C4-2B (cell line): ENCODE measurements around the gene UNC79.

Experiments used
- CTCF ChIP-seq: fragments of 450-650 bp; conservative IDR thresholded peaks from 2 replicates; pipeline ENCODE4 v1.5.1; 2017; ENCODE audit warnings: mild to moderate bottlenecking
- ZFX ChIP-seq: fragments of 450-650 bp; IDR thresholded peaks from 2 replicates; pipeline ENCODE4 v1.6.1; 2017

DNA sequence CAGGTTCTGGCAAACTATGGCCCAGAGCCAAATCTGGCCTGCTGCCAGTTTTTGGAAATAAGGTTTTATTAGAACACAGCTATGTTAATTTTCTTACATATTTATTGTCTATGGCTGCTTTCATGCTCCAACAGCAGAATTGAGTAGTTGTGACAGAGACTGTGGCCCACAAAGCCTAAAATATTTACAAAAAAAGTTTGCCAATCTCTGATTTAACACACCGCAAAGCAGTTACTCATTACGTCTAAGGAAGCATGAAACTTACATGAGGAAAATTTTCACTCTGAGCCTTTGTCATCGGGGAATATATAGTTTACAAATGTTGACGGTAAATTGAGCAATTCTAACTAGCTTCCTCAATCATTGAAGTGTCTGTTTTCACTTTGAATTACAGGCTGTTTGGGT is 96.5 kb downstream of the UNC79 start:
- no peak for TF ChIP-seq CTCF
- no peak for TF ChIP-seq ZFX
